GM18870 (cell line): Measurements from ENCODE around the gene SEPTIN11.
"Not testable (repeated sequence)": the region's sequence is repeated elsewhere in the genome, so short reads cannot be mapped to it uniquely, and the experiment has no call there.

Experiments used
- ATAC-seq: cut with Tn5 transposase; IDR thresholded peaks from one replicate; pipeline ENCODE4 v1.9.1; 2021; ENCODE audit warnings: moderate library complexity; ENCODE audit not compliant: unreplicated experiment

The SEPTIN11 gene

GRCh38 chr4:76951672-76952010, 2.1 kb downstream of the SEPTIN11 start:
- ATAC-seq = no peak

GRCh38 chr4:76952071-76952470, 2.5 kb downstream of the SEPTIN11 start:
- ATAC-seq = no peak

DNA sequence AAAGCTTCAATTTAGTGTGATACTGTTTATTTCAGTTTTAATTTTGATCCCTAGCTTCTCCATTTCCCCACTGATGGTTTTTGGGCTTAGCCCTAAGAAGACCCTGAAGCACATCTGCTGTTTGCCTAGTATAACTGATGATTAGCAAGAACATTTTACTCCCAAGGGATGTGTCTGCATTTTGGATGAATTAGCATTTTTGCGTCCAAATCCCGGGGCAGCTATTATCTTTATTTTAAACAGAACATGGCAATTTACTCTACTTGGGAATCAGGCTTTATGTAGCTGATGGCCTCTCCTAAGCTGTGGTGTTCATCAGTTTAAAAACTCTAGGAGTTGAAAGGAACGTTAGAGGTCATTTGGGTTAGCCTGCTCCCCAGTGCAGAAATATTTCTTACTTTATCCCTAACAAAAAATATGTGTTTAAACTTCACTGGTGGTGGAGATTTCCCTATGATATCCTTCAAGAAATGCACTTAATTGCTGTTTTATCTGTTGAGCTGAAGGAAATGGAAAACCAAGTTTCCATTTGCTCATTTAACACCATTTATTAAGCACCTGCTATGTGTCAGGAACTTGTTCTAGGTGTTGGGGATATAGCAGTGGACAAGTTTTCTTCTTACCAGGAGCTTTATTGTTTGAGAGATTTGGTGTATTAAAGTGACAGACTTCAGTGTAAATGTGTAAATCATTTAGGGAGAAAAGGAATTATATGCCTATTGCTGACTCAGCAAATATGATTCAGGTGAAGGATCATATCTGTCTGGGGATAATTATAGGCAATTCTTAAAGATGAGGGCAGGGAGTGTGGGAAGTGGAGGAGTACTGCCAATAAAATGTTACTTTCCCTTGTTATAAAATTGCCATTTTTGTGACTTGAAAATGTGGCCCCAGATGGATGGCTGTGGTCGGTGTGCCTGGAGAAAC, 3.4 kb downstream of the SEPTIN11 start:
- no peak for ATAC-seq

GRCh38 chr4:76953956-76954355, 4.4 kb downstream of the SEPTIN11 start:
- no peak for ATAC-seq

- ATAC-seq = no peak
These were observed 4.9 kb downstream of the SEPTIN11 start for GRCh38 chr4:76954489-76954888.

- ATAC-seq = no peak
These were observed 5.6 kb downstream of the SEPTIN11 start for GRCh38 chr4:76955182-76955581.

GRCh38 chr4:76957004-76957738, 7.6 kb downstream of the SEPTIN11 start:
- ATAC-seq = no peak

DNA sequence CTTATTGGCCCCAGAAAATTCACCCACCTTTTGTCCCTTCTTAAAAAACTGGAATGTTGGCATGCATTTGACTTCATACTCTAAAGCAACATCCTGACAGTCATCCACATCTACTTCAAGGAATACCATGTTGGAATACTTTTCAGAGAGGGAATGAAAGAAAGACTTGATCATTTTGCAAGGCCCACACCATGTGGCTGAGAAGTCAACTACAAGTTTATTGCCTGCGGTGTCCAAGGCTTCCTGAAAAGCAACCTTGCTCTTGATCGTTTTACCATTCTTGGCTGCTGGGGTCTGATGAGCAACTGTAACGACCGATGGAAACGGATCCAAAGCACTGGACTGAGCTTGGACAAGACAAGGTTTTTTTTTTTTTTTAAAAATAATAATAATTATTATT, 9.3 kb downstream of the SEPTIN11 start:
- no peak for ATAC-seq

- ATAC-seq = peak; percentile 88
These were observed 10.5 kb downstream of the SEPTIN11 start for GRCh38 chr4:76960014-76960413.

DNA sequence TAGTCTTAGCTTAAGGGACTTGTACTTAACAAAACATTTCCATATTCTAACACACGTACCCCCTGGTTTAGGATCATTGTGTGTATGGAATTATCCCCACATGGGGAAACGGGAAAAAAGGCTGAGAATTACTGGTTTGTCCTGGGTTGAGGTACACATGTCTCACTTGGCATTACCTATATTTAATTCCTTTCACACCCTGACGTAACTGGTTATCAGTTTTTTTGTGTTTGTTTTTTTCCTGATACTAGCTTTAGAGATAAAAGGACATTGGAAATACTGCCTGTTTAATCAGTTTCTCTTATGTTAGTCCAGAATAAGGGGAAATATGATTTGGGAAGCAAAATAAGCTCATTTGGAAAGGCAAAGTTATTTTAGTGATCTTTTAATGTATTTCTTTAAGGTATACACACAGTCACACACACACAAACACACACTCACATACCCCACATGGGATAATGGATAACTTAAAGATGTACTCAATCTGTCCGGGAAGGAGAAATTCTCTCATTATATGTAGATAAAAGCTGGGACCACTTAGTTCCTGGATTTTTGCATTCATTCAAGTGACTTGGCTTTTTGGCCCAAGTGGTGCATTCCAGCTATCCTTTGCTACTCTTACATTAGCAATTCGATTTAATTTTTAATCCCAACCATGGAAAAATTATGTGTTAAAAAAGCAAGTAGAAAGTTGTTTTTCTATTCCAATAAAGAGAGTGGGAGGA, 13.0 kb downstream of the SEPTIN11 start:
- ATAC-seq = no peak

DNA sequence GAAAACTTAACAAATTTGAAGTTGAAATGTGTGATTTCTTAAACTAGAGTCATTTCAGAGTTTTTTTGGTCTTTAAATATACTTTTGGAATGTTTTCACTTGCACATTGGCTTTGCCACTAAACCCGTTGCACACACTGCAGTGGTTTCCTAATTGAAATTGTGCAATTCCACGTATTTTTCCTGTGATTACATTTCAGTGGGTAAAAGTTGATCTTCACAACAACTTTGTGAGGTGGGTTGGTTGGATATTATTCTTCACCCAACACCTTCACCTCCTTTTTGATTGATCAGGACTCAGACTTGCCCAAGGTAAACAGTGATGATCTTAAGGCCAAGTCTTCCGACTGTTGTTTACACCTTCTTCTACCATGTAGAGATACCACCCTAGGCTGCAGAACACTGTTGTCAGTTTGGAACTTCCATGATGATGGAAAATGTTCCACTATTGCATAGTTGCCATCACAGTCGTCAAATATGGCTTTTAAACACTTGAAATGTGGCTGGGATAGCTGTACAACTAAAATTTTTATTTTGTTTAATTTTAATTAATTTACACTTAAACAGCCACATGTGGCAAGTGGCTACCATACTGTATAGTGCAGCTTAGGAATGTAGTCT, 13.7 kb downstream of the SEPTIN11 start:
- ATAC-seq = no peak

DNA sequence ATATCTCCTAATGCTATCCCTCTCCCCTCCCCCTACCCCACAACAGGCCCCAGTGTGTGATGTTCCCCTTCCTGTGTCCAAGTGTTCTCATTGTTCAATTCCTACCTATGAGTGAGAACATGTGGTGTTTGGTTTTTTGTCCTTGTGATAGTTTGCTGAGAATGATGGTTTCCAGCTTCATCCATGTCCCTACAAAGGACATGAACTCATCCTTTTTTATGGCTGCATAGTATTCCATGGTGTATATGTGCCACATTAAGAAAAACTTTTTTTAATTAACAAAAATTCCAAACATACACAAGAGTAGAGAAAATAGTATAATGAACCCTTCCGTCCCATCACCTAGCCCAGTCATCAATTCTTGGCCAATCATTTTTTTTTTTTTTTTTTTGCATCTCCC, 14.4 kb downstream of the SEPTIN11 start:
- ATAC-seq = not testable (repeated sequence)

DNA sequence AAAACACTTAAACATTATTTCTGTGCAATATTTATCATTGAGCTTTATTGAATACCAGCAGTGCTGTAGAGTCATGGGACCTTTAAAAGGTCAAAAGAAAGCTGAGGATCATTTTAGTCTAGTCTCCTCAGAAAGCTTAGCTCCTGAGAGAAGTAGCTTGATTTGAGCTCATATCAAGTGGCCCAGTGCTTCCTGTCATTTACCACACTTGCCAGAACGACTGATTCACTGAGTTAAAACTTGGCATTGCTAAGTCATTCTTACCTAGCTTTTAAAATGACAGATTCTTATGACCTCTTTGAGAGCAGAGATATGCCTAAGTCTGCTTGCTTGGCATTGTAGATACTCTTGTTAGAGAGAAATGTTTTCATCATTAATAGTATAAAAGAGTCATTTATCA, 15.2 kb downstream of the SEPTIN11 start:
- ATAC-seq = no peak

GRCh38 chr4:76965866-76966579, 16.5 kb downstream of the SEPTIN11 start:
- no peak for ATAC-seq

- ATAC-seq = no peak
These were observed 19.4 kb downstream of the SEPTIN11 start for GRCh38 chr4:76968937-76969336.

- ATAC-seq = no peak
These were observed 19.9 kb downstream of the SEPTIN11 start for GRCh38 chr4:76969495-76969894.

GRCh38 chr4:76969941-76970529, 20.5 kb downstream of the SEPTIN11 start:
- ATAC-seq = no peak

DNA sequence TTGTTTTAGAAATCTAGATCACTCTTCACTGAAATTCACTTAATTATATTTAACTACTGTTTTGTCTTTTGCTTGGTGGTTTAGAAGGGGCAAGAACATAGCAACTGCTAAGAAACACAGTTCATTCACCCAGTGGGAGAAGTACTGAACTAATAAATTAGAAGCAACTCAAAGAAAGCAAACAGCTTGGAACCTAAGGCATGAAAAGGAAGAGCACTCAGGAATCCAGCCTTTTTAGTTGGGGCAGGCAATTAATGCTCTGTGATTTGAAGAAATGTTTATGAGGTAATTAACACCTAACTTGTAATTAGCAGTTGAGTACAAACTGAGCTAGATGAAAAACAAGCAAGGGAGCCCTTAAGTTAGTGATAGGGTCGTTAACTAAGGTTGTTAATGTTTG, 22.8 kb downstream of the SEPTIN11 start:
- ATAC-seq = no peak

DNA sequence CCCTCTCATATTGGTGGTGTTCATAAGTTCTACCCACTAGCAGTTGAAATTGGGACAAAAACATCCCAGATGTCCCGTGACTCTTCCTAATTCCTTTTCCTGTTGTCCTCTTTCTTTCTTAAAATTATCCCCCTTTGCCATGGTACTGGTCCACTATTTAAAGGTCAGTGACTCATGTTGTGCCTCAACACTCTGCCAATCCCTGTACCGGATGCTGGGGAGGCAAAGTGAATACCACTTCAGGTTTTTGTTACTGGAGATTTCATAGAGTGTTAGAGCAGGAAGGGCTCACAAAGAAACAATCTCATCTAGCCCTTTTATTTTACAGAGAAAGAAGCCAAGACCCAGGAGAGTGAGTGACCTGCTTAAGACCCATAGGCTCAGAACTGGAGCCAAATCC, 24.6 kb downstream of the SEPTIN11 start:
- no peak for ATAC-seq

DNA sequence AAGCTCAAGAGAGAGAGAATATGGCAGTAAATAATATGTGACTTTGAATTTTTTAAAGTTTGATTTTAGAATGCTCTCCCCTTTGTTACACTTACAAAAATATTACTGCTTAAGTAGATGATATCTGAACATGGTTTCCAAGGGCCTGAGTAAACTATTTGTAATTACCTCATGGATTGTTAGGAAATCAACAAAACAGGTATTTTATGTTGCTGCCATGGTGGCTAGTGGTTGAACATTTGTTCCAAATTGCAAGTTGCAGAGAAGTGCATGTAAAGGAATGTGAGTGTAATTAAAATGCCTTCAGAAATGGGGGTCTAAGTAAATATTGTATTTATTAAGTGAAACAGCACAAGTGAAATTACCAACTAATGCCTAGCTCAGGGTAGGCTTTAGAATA, 27.6 kb downstream of the SEPTIN11 start:
- no peak for ATAC-seq
